ENCODE measurements around the gene TROAP. TPM values are rescaled to one million over a fixed set of nuclear protein-coding genes. Genes with fewer than 3 reads are reported as not detected.
"Not testable (repeated sequence)": the region's sequence is repeated elsewhere in the genome, so short reads cannot be mapped to it uniquely, and the experiment has no call there.

TROAP gene
- polyA plus RNA-seq, 3 donors = 0.05 TPM; not detected in 2

- Histone ChIP-seq H3K4me3 (replicated peaks in 1 of 3; ENCODE audit: low read depth in 2 of 3, low read length in 3 of 3) (no peak overlapping the region), H3K27ac (ENCODE audit: low read depth in 1 of 2, low read length in 2 of 2) (no peak overlapping the region), H3K27me3 (ENCODE audit: control insufficient read depth in 2 of 2, insufficient read depth in 2 of 2, low read length in 2 of 2) (no peaks in the 10 kb centered on the region), H3K4me2 (replicated peaks; ENCODE audit: extremely low read depth, low read length, poor library complexity, severe bottlenecking) (no peak overlapping the region), H4K20me1 (ENCODE audit: insufficient read depth, low read length) (peaks cover 8% of the 10 kb centered on the region), H2AFZ (ENCODE audit: insufficient read depth, low read depth, low read length, poor library complexity, severe bottlenecking) (no peak overlapping the region), H3K36me3 (replicated peaks in 1 of 2; ENCODE audit: control insufficient read depth in 1 of 2, insufficient read depth in 2 of 2, low read length in 2 of 2) (peaks cover 18 to 19% of the 10 kb centered on the region in 2 donors), H3K79me2 (ENCODE audit: insufficient read depth, low read length) (no peaks in the 10 kb centered on the region), H3K4me1 (ENCODE audit: control insufficient read depth in 1 of 2, insufficient read depth in 2 of 2, low read length in 2 of 2) (peaks cover 18 to 20% of the 10 kb centered on the region in 2 donors), H3K9ac (ENCODE audit: insufficient read depth, low read length, poor library complexity, severe bottlenecking) (no peak overlapping the region), H3K9me3 (replicated peaks in 1 of 2; ENCODE audit: control insufficient read depth in 1 of 2, insufficient read depth in 1 of 2, low read length in 2 of 2) (no peaks in the 10 kb centered on the region)
- Mint-ChIP-seq H3K9me3 (peaks cover 0 to 1% (median 0%) of the 10 kb centered on the region in 7 donors), H3K4me3 (no peak overlapping the region), H3K36me3 (peaks cover 20 to 21% of the 10 kb centered on the region in 2 donors), H3K27ac (no peak overlapping the region), H3K4me1 (peaks cover 19% of the 10 kb centered on the region), H3K27me3 (ENCODE audit: low read depth in 3 of 3) (peaks cover 3% of the 10 kb centered on the region in 3 donors)
- no peak for TF ChIP-seq CTCF (IDR thresholded peaks at IDR 0.05)
- 100% methylated on average over 5 of the region's 7 CpGs for WGBS (ENCODE audit: insufficient coverage)
- intact Hi-C loops (cut with micrococcal nuclease) = no loop called here
- no peak for DNase-seq
These were observed 45.6 kb upstream of the TROAP start for GRCh38 chr12:49277466-49277865.

DNA sequence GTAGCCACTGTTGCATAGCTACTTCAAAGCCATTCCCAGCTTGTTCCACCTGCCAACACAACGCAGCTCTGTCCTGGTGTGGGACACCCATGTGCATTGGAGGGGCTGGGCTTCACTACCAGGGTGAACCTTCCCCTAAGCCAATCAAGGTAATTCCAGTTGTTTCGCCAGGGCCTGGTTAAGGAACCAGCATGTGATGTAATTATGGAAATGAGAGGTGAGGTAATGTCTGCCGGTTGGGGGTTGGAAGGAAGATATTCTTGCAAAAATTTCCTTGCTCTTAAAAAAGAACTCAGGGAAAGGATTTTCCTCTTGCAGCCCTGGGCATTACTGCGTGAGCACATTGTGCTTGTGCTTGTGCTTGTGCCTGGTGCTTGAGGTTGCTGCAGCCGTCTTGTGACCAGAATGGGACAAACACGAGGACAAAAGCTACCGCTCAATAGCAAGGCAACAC is 43.3 kb upstream of the TROAP start:
- Histone ChIP-seq H3K36me3 (replicated peaks in 1 of 2; ENCODE audit: control insufficient read depth in 1 of 2, insufficient read depth in 2 of 2, low read length in 2 of 2) (no peaks in the 10 kb centered on the region), H2AFZ (ENCODE audit: insufficient read depth, low read depth, low read length, poor library complexity, severe bottlenecking) (no peak overlapping the region), H3K27me3 (ENCODE audit: control insufficient read depth in 2 of 2, insufficient read depth in 2 of 2, low read length in 2 of 2) (peaks cover 0 to 2% of the 10 kb centered on the region in 2 donors), H3K4me1 (ENCODE audit: control insufficient read depth in 1 of 2, insufficient read depth in 2 of 2, low read length in 2 of 2) (peaks cover 18 to 20% of the 10 kb centered on the region in 2 donors), H4K20me1 (ENCODE audit: insufficient read depth, low read length) (no peaks in the 10 kb centered on the region), H3K4me3 (replicated peaks in 1 of 3; ENCODE audit: low read depth in 2 of 3, low read length in 3 of 3) (no peak overlapping the region), H3K79me2 (ENCODE audit: insufficient read depth, low read length) (no peaks in the 10 kb centered on the region), H3K9ac (ENCODE audit: insufficient read depth, low read length, poor library complexity, severe bottlenecking) (no peak overlapping the region), H3K27ac (ENCODE audit: low read depth in 1 of 2, low read length in 2 of 2) (no peak overlapping the region), H3K4me2 (replicated peaks; ENCODE audit: extremely low read depth, low read length, poor library complexity, severe bottlenecking) (peak overlapping the region; percentile 27), H3K9me3 (replicated peaks in 1 of 2; ENCODE audit: control insufficient read depth in 1 of 2, insufficient read depth in 1 of 2, low read length in 2 of 2) (no peaks in the 10 kb centered on the region)
- 15% methylated on average over 4 of the region's 7 CpGs for WGBS (ENCODE audit: insufficient coverage)
- Mint-ChIP-seq H3K4me1 (peaks cover 19% of the 10 kb centered on the region), H3K27me3 (ENCODE audit: low read depth in 3 of 3) (peaks cover 3 to 11% (median 8%) of the 10 kb centered on the region in 3 donors), H3K27ac (peak overlapping the region in 1 of 7 donors; percentile 19), H3K9me3 (peaks cover 0 to 1% (median 0%) of the 10 kb centered on the region in 7 donors), H3K36me3 (peaks cover under 1 to 1% of the 10 kb centered on the region in 2 donors), H3K4me3 (peak overlapping the region in 1 of 2 donors; percentile 69)
- intact Hi-C loops (cut with micrococcal nuclease) = no loop called here
- peak; percentile 24 to 66 (median 54) for DNase-seq
- no peak for TF ChIP-seq CTCF (IDR thresholded peaks at IDR 0.05)

DNA sequence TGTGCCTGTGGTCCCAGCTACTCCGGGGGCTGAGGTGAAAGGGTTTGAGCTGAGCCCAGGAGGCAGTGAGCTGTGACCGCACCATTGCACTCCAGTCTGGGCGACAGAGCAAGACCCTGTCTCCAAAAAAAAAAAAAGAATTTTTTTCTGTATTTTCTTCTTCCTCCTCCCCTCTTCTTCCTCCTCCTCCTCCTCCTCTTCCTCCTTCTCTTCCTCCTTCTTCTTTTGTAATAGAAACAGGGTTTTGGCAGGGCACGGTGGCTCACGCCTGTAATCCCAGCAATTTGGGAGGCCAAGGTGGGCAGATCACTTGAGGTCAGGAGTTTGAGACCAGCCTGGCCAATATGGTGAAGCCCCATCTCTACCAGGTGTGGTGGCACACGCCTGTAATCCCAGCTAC is 42.5 kb upstream of the TROAP start:
- not testable (repeated sequence) for H3K27ac Mint-ChIP-seq

More for the DNA sequence above, 42.5 kb upstream of the TROAP start:
- H3K4me1 ChIP-seq (ENCODE audit: control insufficient read depth in 1 of 2, insufficient read depth in 2 of 2, low read length in 2 of 2) = peaks cover 18 to 20% of the 10 kb centered on the region in 2 donors
- H3K27ac ChIP-seq (ENCODE audit: low read depth in 1 of 2, low read length in 2 of 2); H4K20me1 ChIP-seq (ENCODE audit: insufficient read depth, low read length); H3K36me3 ChIP-seq (replicated peaks in 1 of 2; ENCODE audit: control insufficient read depth in 1 of 2, insufficient read depth in 2 of 2, low read length in 2 of 2); intact Hi-C loops (cut with micrococcal nuclease); H3K4me3 ChIP-seq (replicated peaks in 1 of 3; ENCODE audit: low read depth in 2 of 3, low read length in 3 of 3); H3K36me3 Mint-ChIP-seq; H3K9me3 ChIP-seq (replicated peaks in 1 of 2; ENCODE audit: control insufficient read depth in 1 of 2, insufficient read depth in 1 of 2, low read length in 2 of 2); DNase-seq; H2AFZ ChIP-seq (ENCODE audit: insufficient read depth, low read depth, low read length, poor library complexity, severe bottlenecking); H3K79me2 ChIP-seq (ENCODE audit: insufficient read depth, low read length); H3K9me3 Mint-ChIP-seq; H3K27me3 ChIP-seq (ENCODE audit: control insufficient read depth in 2 of 2, insufficient read depth in 2 of 2, low read length in 2 of 2); H3K4me2 ChIP-seq (replicated peaks; ENCODE audit: extremely low read depth, low read length, poor library complexity, severe bottlenecking): not testable (repeated sequence)
- WGBS (ENCODE audit: insufficient coverage) = 50% methylated on average over 4 of the region's 6 CpGs
- Mint-ChIP-seq H3K4me1 (peaks cover 19% of the 10 kb centered on the region), H3K4me3 (peak overlapping the region in 1 of 2 donors; percentile 48), H3K27me3 (ENCODE audit: low read depth in 3 of 3) (peaks cover 3 to 15% (median 11%) of the 10 kb centered on the region in 3 donors)
- H3K9ac ChIP-seq (ENCODE audit: insufficient read depth, low read length, poor library complexity, severe bottlenecking) = peak overlapping the region; percentile 21

Measured in CD14-positive monocyte (primary cell).